ENCODE measurements around the gene HMGN2. TPM values are rescaled to one million over a fixed set of nuclear protein-coding genes. Genes with fewer than 3 reads are reported as not detected.
A peak's percentile ranks its signal among the peaks of the same experiment; 100 is the strongest.
"Not testable (repeated sequence)": the region's sequence is repeated elsewhere in the genome, so short reads cannot be mapped to it uniquely, and the experiment has no call there.

Gene HMGN2
- total RNA-seq, 4 donors from 2014 or later, result 46.1 to 489 (median 201) TPM

GRCh38 chr1:26496861-26497260, 24.6 kb downstream of the HMGN2 start:
- Histone ChIP-seq H3K4me1 (no peaks in the 10 kb centered on the region), H3K4me3 (no peak overlapping the region), H3K27ac (no peak overlapping the region), H3K9me3 (no peaks in the 10 kb centered on the region), H3K27me3 (no peaks in the 10 kb centered on the region), H3K36me3 (no peaks in the 10 kb centered on the region)
- intact Hi-C loops (cut with DNase I; ENCODE audit: low total_unique reads), result no loop called here
- DNase-seq, result peak in 1 of 2 donors; percentile 44
- TF ChIP-seq POLR2A (IDR thresholded peaks at IDR 0.05) (no peak), CTCF (IDR thresholded peaks at IDR 0.05) (no peak)

DNA sequence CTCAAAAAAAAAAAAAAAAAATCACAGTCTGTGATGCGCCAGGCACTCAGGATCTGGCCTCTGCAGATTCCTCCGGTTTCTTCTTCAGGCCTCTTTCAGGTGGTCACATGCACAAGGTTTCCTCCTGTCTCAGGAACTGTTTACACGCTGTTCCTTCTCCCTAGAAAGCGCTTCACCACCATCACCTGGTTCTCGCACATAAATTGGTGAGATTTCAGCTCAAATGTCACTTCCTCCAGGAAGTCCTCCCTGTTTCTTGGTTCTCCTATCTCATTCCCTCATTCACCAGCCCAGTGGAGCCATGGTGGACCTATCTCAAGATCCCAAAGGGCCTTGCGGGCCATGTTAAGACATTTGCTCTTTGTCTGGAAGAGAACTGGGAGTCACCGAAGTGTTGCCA, 26.7 kb downstream of the HMGN2 start:
- TF ChIP-seq CTCF (IDR thresholded peaks at IDR 0.05) (no peak), POLR2A (IDR thresholded peaks at IDR 0.05) (no peak)
- Histone ChIP-seq H3K36me3 (no peaks in the 10 kb centered on the region), H3K27ac (no peak overlapping the region), H3K27me3 (no peaks in the 10 kb centered on the region), H3K9me3 (no peaks in the 10 kb centered on the region), H3K4me1 (no peaks in the 10 kb centered on the region), H3K4me3 (no peak overlapping the region)
- DNase-seq, result no peak
- intact Hi-C loops (cut with DNase I; ENCODE audit: low total_unique reads), result no loop called here

DNA sequence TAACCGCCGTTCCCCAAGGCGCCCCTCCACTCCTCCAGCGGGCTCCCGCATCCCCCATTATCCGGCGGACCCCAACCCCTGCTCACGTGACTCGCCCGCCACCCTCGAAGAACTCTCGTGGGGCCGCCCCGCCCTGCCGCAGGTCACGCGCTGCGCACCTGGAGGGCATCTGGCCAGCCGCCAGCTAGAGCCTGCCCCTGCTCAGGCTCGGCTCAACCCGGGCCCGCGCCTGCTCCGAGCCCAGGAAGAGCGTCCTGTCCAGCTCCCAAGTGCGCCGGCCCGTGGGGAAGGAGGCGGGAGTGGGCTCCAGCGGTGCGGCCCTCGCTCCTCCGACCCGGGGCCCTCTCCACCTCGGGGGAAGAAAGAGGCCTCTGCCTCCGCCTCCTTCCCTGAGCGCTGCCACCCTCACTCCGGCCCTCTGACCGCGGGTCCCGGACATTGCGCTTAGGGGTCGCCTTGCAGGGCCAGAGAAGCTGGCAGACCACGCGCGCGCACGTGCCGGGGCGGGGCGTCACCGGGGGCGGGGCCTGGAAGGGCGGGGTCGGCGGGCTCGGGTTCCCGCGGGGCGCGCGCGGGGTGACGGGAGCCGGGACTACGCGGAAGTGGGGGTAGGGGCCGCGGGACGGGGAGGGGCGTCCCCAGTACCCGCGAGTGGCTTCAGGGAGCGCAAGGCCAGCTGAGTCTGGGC, 28.4 kb downstream of the HMGN2 start:
- peak; percentile 83 to 90 for DNase-seq
- H3K4me3 ChIP-seq, result peak overlapping the region; percentile 67 to 70
- no peaks in the 10 kb centered on the region for H3K36me3 ChIP-seq
- H3K27ac ChIP-seq, result peak overlapping the region; percentile 89 to 91
- no peaks in the 10 kb centered on the region for H3K9me3 ChIP-seq
- no peaks in the 10 kb centered on the region for H3K4me1 ChIP-seq
- H3K27me3 ChIP-seq, result no peaks in the 10 kb centered on the region
- TF ChIP-seq POLR2A (IDR thresholded peaks at IDR 0.05), result peak; percentile 5 to 68
- no peak for TF ChIP-seq CTCF (IDR thresholded peaks at IDR 0.05)
- intact Hi-C loops (cut with DNase I; ENCODE audit: low total_unique reads), result loop anchor here (10.0 kb wide), 1 partner anchor 284 kb away; the partner anchor contains the start of gene PIGV

DNA sequence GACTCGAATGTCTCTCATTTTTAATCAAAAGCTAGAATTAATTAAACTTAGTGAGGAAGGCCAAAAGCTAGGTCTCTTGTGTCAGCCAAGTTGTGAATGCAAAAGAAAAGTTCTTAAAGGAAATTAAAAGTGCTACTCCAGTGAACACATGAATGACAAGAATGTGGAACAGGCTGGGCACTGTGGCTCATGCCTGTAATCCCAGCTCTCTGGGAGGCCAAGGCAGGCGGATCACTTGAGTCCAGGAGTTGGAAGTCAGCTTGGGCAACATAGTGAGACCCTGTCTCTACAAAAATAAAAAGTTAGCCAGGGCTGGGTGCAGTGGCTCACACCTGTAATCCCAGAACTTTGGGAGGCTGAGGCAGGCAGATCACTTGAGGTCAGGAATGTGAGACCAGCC, 38.5 kb downstream of the HMGN2 start:
- H3K36me3 ChIP-seq; H3K4me3 ChIP-seq; H3K27ac ChIP-seq; H3K4me1 ChIP-seq; intact Hi-C loops (cut with DNase I; ENCODE audit: low total_unique reads); DNase-seq; H3K9me3 ChIP-seq; H3K27me3 ChIP-seq: not testable (repeated sequence)

- H3K36me3 ChIP-seq; H3K9me3 ChIP-seq; H3K27me3 ChIP-seq; intact Hi-C loops (cut with DNase I; ENCODE audit: low total_unique reads); H3K27ac ChIP-seq; DNase-seq; H3K4me3 ChIP-seq; H3K4me1 ChIP-seq: not testable (repeated sequence)
Observed at GRCh38 chr1:26515836-26516235, 43.6 kb downstream of the HMGN2 start.

GRCh38 chr1:26516987-26517765, 44.9 kb downstream of the HMGN2 start:
- no peak overlapping the region for H3K4me3 ChIP-seq
- no peaks in the 10 kb centered on the region for H3K9me3 ChIP-seq
- no peaks in the 10 kb centered on the region for H3K4me1 ChIP-seq
- intact Hi-C loops (cut with DNase I; ENCODE audit: low total_unique reads), result no loop called here
- no peaks in the 10 kb centered on the region for H3K36me3 ChIP-seq
- H3K27ac ChIP-seq, result no peak overlapping the region
- TF ChIP-seq CTCF (IDR thresholded peaks at IDR 0.05) (no peak), POLR2A (IDR thresholded peaks at IDR 0.05) (no peak)
- no peaks in the 10 kb centered on the region for H3K27me3 ChIP-seq
- DNase-seq, result no peak

Measured in uterus (tissue), 4 donors.